Breast epithelium (tissue), 3 donors: ENCODE results near the gene CABCOCO1.

Source experiments
- POLR2A ChIP-seq: fragments of 450-650 bp; IDR thresholded peaks from one replicate; pipeline ENCODE4 v1.6.1; 2016; ENCODE audit warnings: antibody characterized with exemption, mild to moderate bottlenecking, moderate library complexity
- POLR2AphosphoS5 ChIP-seq, 3 donors: sonication (generic); formaldehyde crosslinking; IDR thresholded peaks; one replicate each; pipeline ENCODE4 v1.6.1; 2017; ENCODE audit warnings: antibody characterized with exemption in 3 of 3
- TF ChIP-seq, protein P1 (sequence below), 3 donors: fragments of 450-650 bp; IDR thresholded peaks; one replicate each; pipeline ENCODE4 v1.5.1; 2016 to 2017; ENCODE audit warnings: antibody characterized with exemption in 3 of 3, mild to moderate bottlenecking in 3 of 3, moderate library complexity in 3 of 3

DNA sequence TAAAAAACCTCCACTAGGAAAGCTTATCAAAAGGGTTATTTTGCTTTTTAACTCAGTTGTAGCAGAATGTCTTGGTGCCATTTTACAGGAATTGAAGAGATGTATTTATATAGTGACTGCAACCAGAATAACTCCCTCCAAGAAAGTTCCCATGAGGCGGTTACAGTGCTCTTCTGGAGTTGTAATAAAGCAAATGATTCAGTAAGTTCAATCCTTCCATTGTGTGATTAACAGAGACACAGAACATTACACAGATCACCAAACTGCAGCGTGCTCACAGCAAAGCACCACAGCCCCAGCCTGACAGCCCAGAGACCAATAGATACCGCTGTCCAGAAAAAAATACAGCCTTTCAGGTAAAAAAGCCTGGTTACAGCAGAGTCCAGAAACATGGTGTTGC lies 21.9 kb upstream of the CABCOCO1 start:
- TF ChIP-seq POLR2A (no peak), POLR2AphosphoS5 (IDR thresholded peaks at IDR 0.05) (no peak)
- TF ChIP-seq, protein P1, sequence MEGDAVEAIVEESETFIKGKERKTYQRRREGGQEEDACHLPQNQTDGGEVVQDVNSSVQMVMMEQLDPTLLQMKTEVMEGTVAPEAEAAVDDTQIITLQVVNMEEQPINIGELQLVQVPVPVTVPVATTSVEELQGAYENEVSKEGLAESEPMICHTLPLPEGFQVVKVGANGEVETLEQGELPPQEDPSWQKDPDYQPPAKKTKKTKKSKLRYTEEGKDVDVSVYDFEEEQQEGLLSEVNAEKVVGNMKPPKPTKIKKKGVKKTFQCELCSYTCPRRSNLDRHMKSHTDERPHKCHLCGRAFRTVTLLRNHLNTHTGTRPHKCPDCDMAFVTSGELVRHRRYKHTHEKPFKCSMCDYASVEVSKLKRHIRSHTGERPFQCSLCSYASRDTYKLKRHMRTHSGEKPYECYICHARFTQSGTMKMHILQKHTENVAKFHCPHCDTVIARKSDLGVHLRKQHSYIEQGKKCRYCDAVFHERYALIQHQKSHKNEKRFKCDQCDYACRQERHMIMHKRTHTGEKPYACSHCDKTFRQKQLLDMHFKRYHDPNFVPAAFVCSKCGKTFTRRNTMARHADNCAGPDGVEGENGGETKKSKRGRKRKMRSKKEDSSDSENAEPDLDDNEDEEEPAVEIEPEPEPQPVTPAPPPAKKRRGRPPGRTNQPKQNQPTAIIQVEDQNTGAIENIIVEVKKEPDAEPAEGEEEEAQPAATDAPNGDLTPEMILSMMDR (IDR thresholded peaks at IDR 0.05): no peak
